AML-193 (cell line): ENCODE measurements around the gene GSTA4.
A peak's percentile ranks its signal among the peaks of the same experiment; 100 is the strongest.
"Not testable (repeated sequence)": the region's sequence is repeated elsewhere in the genome, so short reads cannot be mapped to it uniquely, and the experiment has no call there.

Experiments
- DNase-seq, 2 experiments: peaks; one replicate each; lab custom pipeline; 2025; lab: John Stamatoyannopoulos, UW

Gene GSTA4

DNA sequence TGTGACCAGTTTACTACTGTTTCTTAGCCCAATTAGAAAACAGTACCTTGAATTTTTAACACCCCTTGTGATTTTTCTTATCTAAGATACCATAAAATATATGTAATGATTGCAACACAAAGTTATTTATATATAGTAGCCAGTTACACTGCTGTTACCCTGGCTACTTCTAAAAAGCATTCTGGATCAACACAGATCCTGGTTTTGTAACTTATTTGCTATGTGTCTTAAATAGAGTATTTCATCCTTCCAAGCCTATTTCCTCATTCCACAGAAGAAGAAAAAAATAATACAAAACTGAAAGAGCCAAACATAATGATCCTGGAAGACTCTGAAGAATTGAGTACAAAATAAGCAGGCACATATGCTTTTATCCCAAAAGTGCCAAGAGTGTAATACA, 19.0 kb upstream of the GSTA4 start:
- DNase-seq: no peak

DNA sequence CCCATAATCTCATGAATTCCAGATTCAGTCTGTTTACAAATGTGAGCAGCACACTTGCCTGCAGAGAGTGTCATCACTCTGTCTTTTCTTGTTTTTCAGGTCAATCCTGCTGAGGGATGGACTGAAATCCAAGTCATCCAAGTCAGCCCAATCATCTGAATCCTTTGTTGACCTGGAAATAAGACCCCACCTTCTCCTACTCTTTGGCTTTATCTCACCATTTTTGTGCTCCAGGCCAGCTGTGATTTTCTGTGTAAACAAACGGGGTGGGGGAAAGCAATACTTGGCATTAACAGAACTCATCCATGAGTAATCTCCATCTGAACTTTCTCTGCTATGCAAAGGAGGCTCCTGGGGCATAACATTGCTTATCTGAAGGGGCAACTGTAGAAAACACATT, 16.9 kb upstream of the GSTA4 start:
- DNase-seq: no peak

DNA sequence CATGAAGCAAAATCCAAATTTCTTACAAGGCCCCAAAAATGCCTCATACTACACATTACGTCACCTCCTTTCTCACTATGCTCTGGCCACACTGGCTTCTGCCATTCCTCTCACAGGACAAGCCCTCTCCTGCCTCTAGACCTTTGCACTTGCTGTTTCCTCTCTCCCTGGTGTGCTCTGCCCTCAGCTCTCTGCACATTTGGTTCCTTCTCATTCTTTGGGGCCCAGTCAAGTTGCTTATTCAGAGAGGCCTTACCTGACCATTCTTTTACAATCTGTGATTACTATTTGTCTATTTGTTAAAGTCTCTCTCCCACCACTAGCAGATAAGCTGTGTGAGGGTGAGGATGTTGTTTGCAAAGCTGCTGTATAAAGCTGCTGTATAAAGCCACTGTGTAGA, 15.4 kb upstream of the GSTA4 start:
- no peak for DNase-seq

DNA sequence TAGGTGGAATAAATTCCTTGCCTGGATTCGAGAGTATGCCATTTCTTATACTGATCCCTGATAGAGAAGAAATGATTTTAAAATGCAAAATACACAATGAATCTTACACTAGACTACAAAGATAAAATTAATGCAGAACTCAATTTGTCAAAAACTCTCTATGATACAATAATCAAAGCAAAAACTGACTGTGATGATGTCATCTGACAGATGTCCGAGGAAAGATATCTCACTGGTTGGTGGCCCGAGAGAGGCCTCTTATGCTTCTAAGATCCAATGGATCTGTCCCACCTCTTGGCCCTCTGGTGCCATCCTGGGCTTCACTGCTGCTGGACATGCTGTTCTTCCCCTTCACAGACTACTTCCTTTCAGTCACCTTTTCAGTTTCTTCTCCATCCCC, 14.4 kb upstream of the GSTA4 start:
- no peak for DNase-seq

DNA sequence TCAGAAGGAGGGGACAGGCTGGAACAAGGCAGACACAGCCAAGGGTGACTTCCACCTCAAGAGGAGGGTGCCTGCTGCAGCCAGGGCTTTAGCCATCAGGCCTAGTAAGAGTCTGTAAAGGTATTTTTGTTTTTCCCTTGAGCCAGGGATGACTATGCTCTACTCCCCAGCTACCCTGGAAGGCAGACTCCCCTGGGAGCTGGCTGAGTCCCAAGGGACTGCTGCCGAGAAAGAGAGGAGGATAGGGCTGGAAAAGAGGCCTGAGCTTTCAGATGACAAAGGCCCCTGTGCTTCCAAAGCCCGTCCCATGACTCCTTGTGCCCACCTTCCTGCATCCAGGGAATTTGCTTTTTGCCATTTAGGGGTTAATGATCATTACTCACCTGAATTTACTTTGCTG, 14.0 kb upstream of the GSTA4 start:
- no peak for DNase-seq

DNA sequence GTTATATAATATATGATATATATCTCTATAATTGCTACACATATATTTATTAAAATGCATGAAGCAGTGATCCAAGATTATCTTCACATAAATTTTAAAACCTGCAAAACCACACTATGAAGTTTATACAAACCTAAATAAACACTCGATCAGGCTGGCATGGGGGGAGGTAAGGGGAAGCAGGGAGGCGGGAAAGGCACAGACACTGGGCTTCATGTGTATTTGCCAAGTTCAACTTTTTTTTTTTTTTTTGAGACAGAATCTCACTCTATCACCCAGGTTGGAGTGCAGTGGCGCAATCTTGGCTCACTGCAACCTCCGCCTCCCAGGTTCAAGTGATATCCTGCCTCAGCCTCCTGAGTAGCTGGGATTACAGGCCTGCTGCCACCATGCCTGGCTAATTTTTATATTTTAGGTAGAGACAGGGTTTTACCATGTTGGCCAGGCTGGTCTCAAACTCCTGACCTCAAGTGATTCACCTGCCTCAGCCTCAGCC, 13.2 kb upstream of the GSTA4 start:
- not testable (repeated sequence) for DNase-seq

DNA sequence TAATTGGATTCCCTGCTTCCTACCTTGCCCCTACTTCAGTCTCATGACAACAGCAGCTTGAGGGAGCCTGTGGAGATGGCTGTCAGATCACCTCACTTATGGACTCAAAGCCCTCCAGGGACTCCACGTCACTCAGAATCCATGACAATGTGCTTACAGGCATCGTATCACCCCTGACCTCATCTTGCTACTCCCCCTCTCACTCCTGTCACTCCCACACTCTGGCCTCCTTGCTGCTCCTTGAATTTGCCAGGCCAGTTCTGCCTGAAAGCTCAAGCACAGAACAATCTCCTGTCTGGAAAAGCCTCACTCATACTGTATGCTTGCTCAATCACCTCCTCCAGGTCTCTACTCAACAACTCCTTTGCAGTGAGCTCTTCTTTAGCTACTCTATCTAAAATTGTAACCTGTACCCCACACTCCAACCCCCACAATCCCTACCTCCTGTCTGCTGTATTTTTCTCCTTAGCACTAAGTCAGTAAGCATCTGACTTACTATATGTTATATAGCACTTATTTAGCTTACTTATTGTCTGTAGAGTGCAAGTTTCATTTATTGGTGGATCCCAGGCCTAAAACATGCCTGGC, 10.7 kb upstream of the GSTA4 start:
- DNase-seq: no peak

DNA sequence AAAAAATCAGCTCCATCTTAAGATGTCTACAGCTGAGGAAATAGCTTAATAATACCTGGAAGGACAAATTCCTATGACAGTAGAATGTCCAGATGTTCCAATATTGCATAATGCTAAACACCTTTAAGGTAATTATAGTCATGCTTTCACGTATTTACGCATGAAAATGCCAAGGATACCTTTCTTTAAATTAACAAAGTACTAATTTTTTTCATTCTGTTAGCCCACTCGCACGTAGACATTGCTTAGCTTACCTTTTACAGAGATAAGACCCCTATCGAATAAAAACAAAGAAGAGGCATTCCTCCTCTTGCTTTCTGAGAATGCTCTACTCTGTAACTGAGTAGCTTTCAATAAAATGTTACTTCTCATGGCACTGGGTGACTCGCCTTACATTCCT, 4.4 kb upstream of the GSTA4 start:
- DNase-seq: no peak

DNA sequence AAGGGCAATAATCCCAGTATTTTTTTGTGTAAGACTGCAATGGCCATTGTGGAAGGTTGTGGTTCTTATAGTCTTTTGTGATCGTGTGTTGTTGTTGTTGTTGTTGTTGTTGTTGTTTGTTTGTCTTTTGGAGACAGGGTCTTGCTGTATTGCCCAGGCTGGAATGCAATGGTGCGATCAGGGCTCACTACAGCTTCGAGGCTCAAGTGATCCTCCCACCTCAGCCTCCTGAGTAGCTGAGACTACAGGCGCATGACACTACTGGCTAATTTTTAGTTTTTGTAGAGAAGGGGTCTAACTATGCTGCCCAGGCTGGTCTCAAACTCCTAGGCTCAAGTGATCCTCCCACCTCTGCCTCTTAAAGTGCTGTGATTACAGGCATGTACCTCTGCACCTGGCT, 3.5 kb upstream of the GSTA4 start:
- no peak for DNase-seq

DNA sequence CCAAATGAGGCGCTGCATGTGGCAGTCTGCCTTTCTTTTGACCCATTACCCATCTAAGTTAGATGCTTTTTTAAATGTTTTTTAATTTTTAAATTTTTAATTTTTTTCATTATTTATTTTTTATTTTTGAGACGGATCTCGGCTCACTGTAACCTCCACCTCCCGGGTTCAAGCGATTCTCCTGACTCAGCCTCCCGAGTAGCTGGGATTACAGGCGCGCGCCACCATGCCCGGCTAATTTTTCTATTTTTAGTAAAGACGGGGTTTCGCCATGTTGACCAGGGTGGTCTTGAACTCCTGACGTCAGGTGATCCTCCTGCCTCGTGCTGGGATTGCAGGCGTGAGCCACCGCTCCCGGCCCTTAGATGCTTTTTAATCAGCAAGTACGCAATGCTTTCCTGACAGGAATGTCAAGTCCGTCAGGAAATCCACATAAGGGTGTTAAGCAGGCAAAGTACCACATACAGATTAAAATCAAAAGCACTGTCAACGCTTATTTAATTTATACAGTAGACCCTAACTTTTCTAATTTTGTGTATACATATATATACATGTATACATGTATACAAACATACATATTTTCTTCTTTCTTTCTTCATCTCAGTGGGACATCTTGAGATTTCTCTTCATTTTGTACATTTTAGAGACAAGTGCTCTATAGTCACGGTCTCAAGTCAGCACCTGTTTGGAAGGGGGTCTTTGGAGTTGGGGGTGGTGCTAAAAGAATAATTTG, 995 bp upstream of the GSTA4 start:
- DNase-seq: peak in 1 of 2 experiments; percentile 65

DNA sequence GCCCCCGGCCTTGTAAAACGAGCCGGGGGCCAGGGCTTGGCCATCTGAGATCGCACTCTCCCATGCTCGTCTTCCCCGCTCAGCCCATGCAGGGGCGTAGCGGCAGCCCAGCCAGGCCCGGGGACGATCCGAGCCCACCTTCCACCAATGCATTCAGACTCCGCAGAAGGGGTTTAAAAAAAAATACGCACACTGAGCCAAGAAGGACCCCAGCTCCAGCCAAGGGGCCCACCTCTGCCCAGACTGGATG, 320 bp downstream of the GSTA4 start:
- no peak for DNase-seq

DNA sequence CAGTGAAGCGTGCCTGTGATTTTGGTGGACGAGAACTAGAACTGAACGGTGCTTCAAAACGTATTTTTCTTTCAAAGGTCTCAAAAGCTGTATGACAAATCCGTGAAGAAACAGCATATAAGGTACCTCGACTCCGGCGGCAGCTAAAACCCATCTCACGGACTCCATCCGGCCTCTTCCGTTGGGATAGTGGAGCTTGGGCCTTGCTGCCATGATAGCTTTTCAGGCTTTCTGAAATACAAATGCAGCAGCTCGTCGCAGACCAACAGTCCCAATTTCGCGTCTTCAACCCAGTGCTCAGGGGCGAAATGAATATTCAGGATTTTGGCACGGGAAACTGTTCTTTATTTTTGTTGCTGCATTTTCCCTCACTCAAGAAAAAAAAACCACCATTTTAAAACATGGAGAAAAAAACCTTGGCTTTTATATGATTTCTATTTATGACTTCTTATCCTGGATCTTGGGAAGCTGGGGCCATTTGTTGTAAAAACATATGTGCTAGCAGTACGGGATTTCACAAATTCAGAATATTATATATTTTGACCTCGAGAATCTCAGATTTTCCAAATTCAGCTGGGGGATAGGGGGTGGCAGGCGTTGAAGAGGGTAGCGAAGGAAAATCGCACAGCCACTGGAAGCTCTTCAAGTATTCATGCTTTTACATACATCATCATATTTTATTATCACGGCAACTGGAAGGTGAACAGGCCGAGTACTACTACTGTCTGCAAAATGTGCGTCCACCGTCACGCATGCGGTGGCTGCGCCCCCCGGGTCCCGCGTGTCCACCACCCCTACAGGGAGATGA, 849 bp downstream of the GSTA4 start:
- no peak for DNase-seq

DNA sequence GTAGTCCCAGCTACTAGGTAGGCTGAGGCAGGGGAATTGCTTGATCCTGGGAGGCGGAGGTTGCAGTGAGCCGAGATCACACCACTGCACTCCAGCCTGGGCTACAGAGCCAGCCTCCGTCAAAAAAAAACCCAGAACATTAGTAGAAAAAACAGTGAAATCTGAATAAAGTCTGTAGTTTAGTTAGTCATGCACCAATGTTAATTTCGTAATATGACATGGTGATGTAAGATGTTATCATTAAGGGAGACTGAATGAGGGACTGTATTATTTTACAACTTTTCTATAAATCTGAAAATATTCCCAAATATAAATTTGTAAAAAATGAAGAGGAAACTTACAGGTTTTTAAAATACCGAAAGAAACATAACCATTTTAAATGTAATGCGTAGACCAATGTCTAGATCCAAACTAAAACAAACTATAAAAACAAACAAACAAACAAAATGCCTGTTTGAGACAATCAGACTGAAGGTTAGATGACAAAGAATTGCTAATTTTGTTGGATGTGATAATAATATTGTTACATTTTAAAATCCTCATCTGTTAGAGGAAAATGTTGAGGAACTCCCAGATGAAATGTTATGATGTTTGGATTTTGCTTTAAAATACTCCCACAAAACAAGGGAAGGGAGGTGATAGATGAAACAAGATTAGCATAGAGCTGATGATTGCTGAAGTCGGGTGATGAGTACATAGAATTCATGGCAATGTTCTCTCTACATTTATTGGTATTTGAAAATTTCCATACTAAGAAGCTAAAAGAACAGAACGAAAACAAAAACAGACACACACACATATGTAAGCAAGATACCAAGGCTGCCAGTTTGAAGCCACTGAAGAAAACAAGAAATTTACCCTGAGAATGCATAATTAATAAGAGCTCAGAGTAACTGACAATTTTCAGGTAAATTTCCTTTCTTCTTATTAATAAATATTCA, 1.8 kb downstream of the GSTA4 start:
- peak; percentile 13 to 31 for DNase-seq

DNA sequence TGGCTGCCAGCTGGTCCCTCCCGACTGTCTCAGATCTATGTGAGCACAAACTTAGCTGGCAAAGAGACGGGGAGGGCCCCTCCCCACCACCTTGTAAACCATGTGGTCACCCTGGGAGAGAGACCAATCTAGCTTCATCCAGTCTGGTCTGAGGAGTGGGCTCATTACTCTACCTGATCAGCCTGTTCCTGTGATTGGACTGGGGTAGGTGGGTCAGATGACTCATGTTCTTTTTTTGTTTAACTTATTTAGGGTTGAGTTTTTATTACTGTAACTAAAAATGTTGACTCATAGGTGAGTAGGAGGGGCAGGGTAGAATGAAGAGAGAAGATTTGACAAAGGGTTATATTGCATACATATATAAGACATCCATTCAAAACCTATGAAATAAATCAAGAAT, 4.7 kb downstream of the GSTA4 start:
- no peak for DNase-seq

DNA sequence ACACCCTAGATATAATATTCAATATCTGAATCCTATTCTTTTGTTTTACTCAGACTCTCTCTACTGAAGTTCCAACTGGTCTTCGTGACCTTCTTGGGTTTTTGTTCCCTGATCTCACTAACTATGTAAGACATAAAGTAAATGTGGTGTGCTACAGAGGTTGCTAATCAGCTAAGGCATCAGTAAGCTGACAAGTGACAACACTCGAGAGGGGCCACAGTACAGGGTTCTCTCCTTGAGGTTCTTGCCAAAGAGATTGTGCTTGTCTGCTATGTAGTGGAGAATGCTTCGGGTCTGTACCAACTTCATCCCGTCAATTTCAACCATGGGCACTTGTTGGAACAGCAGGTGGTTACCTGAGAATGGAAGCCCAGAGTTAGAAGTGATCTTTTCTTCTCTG, 9.9 kb downstream of the GSTA4 start:
- no peak for DNase-seq

DNA sequence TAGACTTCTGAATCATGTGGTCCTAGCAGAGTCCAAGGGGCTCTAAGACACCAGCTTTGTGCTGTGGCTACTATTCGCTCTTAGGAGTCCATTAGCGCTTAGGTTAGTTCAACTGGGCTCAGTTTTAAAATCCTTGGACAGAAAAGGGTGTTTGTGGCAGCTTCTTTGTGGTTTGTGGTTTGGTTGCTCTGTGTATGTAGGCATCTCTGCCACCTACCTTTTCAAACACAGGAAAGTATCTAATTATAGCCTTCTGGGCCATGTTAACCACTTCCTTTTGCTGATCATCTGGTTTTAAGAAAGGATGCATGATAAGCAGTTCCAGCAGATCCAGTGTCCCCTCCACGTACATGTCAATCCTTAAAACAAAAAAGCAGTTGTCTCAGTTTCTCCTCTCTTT, 10.8 kb downstream of the GSTA4 start:
- DNase-seq: peak; percentile 48 to 57

DNA sequence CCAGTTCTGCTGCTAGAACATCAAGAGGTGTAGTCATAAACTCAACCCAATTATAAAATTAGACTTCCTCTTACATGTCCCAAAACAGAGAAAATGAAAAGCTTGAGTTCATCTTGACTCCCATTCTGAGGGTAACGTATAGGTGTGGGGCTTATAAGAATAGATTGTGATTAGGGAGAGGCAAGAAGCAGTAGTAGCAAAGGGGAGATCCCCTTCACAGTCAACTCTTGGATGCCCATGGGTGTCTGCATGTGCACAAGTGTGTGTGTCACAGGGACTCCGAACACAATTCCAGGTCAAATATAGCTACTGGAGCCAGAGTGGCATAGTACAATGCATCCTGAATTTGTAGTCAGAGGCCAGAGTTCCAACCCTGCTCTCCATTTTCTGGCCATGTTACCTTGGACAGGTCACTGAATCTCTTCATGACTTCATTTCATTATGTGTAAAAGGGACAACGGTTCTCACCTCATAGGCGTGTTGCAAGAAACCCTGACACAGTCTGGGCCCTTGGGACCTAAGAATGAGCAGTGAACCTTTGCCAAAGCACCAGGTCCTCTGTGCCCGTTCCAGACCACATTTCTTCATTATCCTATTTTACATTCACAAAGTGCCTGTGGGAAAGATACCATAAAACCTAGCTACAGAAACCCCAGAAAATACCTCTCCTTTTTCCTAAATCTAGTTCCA, 11.8 kb downstream of the GSTA4 start:
- no peak for DNase-seq

DNA sequence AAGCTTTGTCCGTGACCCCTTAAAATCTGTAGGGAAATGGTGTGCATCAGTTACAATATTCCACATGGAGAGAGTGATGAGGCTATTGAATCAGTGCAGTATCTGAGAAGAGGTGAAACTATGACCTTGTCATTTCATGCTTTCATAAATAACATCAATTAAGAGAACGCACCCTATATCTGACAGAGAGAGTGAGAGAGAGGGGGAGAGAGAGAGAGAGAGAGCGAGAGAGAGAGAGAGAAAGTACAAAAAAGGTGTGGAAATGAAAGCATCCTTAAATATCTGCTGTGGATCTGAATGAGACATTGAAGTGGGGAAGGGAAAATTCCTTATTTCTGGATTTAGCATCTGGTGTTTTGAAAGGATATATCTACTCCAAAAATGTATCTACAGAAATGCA, 12.4 kb downstream of the GSTA4 start:
- no peak for DNase-seq

DNA sequence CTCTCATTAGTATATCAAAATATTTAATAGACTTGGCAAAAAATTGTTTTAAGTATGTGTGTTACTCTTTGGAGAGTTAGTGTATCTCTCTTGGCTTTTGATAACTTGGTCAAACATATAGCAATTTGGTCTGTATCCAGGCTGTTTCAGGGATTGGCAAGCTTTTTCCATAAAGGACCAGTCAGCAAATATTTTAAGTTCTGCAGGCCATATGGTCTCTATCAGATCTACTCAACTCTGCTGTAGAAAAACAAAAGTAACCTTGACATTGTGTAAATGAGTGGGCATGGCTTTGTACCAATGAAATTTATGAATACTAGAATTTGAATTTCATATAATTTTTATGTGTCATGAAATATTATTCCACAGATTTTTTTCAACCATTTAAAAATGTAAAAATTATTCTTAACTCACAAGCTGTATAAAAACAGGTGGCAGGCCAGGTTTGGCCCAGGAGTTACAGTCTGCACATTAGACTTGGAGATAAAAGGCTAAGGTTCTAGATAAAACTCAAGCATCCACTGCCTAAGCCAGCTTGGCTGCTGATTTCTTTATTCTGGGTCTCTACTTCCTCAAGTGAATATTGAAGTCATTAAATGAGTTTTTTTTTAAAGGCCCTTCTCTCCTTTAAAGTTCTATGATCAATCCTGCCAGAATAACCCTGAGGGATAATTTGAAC, 13.7 kb downstream of the GSTA4 start:
- no peak for DNase-seq

DNA sequence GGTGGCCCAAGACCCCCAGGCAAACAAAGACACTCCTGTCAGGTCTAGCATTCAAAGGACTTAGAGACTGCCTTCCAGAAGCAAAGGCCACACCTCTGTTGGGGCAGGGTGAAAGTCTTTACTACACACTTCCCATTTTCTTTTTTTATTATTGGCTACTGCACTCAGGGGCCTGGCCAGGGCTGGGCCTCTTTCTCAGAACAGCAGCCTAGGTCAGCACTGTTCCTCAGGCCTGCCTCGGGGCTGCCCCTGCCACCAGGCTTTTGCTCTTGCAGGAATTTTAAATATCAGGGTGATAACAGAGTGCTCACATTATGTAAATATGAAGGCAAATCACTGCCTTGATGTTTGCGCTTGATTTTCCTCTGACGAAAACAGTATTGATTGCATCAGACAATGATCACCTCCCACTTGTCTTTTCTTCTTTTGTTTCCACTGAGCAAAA, 18.5 kb downstream of the GSTA4 start:
- peak in 1 of 2 experiments; percentile 21 for DNase-seq

DNA sequence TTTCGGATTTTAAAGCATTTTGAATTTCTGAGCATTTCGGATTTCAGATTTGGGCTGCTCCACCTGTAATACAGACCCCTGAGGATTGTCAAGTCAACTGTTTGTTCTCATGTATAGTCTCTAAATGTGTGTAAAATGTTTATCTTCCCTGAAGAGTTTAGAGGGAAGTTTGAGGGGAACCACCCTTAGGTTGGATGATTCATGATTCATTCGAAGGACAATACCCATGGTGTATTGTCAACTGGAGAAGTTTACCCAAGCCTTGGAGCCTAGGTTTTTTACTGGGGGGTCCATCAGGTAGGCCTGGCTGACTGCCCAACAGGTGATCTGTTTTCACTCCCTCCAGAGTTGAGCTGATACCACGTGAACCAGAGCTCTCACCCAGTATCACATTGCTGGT, 18.9 kb downstream of the GSTA4 start:
- DNase-seq: no peak
